K562 (cell line): ENCODE measurements around the gene TXNRD2. TPM values are rescaled to one million over a fixed set of nuclear protein-coding genes. Genes with fewer than 3 reads are reported as not detected.

Experiments
- GABPB1 ChIP-seq: sonication (generic); formaldehyde crosslinking; IDR thresholded peaks from 2 replicates; pipeline ENCODE4 v1.8.0; 2022; ENCODE audit warnings: mild to moderate bottlenecking, missing genetic modification reagents
- MAFF ChIP-seq: IDR thresholded peaks from 2 replicates; pipeline ENCODE4 v1.6.1; 2012; ENCODE audit warnings: low read length, improper control_type of control experiment
- PRMT5 ChIP-seq: sonication (generic); formaldehyde crosslinking; IDR thresholded peaks from 2 replicates; pipeline ENCODE4 v1.5.0; 2020; ENCODE audit warnings: missing genetic modification reagents
- ZNF41 ChIP-seq: fragments of 250-450 bp; sonication (Bioruptor Pico); conservative IDR thresholded peaks from 2 replicates; pipeline ENCODE4 v1.4.0; 2020; ENCODE audit warnings: mild to moderate bottlenecking
- polyA plus RNA-seq, 8 experiments: library from polyadenylated mRNA; depleted of rRNA in 4 of 8; stranded (reverse) in 5 of 8; unstranded in 3 of 8; fragments of >200 nt; fragmentation: Nextera tagmentation in 2 of 8; fragmentation: Illumina TruSeq in 1 of 8; extraction: Ambion mirVana in 2 of 8; extraction: Trizol in 1 of 8; gene quantifications; 2 replicates each; pipeline versions ENCODE4 v1.2.1 to v1.2.3, GENCODE V29; 2011 to 2014; ENCODE audit warnings: inconsistent platforms in 1 of 8, missing spikeins in 1 of 8
- total RNA-seq, 7 experiments: library from RNA; depleted of rRNA in 6 of 7; stranded (reverse); fragments of >200 nt in 6 of 7; fragmentation: Illumina TruSeq in 2 of 7; extraction: Trizol in 2 of 7; gene quantifications; 2 replicates each; pipeline versions ENCODE4 v1.2.1 to v1.2.3, GENCODE V29; 2011 to 2021; ENCODE audit warnings: low replicate concordance in 1 of 7
- TF ChIP-seq, protein P1 (sequence below), 2 experiments: fragments of 200-800 bp in 1 of 2; sonication (Bioruptor generic) in 1 of 2; sonication (generic) in 1 of 2; formaldehyde crosslinking in 1 of 2; IDR thresholded peaks in 1 of 2; conservative IDR thresholded peaks in 1 of 2; 2 replicates each; pipeline versions ENCODE4 v1.5.0 to v1.6.1; 2016 to 2020; ENCODE audit warnings: missing compliant biosample characterization in 1 of 2, missing genetic modification characterization in 1 of 2, missing genetic modification reagents in 1 of 2
- TF ChIP-seq, protein P2 (sequence below): fragments of 250-450 bp; sonication (Bioruptor Pico); IDR thresholded peaks from 2 replicates; pipeline ENCODE4 v1.8.0; 2022; ENCODE audit warnings: inconsistent platforms

The TXNRD2 gene
- total and polyA plus RNA-seq, 9 of the 15 experiments (the other 6 are each of a cell fraction or from before 2014, with no cell fraction given): 3.3 to 80.2 (median 49.4) TPM

DNA sequence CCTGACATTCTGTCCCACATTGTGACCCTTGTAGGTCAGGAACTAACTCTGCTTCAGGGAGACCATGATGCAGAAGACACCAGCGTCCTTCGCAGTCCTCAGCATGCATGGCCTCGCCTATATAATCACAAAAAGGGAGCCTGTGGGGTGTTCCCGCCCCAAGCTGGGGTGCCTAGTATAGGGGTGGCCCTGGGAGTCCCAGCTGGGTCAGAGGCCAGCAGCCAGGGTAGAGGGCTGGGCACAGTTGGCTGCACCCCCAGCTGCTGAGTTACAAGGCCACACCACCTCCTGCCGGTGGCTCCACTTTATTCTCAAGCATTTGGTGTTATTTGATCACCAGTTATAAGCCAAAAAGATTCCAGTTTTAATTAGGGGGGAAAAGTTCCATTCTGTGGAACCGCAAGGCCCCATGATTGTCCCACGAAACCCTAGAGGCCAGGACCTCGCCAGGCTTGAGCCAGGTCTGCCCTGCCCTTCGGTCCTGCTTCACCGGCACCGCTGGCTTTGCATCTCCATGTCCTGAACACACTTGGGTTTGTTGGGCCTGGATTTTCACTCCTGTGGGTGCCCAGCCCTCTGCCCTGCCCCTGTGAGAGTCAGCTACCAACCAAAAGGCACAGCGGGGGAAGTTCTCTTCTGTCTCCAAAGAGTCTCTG lies 72.0 kb downstream of the TXNRD2 start (continued):
- no peak for TF ChIP-seq GABPB1 (CRISPR knock-in tag)
- TF ChIP-seq, protein P1, sequence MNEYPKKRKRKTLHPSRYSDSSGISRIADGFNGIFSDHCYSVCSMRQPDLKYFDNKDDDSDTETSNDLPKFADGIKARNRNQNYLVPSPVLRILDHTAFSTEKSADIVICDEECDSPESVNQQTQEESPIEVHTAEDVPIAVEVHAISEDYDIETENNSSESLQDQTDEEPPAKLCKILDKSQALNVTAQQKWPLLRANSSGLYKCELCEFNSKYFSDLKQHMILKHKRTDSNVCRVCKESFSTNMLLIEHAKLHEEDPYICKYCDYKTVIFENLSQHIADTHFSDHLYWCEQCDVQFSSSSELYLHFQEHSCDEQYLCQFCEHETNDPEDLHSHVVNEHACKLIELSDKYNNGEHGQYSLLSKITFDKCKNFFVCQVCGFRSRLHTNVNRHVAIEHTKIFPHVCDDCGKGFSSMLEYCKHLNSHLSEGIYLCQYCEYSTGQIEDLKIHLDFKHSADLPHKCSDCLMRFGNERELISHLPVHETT (CRISPR knock-in tag; conservative IDR thresholded peaks at IDR 0.05 in 1 of 2, IDR thresholded peaks at IDR 0.05 in 1 of 2): no peak
- TF ChIP-seq PRMT5 (CRISPR knock-in tag): 0 out of 2 replicates have a peak, but pooled peaks have one; percentile 36
- TF ChIP-seq ZNF41: no peak
- TF ChIP-seq, protein P2, sequence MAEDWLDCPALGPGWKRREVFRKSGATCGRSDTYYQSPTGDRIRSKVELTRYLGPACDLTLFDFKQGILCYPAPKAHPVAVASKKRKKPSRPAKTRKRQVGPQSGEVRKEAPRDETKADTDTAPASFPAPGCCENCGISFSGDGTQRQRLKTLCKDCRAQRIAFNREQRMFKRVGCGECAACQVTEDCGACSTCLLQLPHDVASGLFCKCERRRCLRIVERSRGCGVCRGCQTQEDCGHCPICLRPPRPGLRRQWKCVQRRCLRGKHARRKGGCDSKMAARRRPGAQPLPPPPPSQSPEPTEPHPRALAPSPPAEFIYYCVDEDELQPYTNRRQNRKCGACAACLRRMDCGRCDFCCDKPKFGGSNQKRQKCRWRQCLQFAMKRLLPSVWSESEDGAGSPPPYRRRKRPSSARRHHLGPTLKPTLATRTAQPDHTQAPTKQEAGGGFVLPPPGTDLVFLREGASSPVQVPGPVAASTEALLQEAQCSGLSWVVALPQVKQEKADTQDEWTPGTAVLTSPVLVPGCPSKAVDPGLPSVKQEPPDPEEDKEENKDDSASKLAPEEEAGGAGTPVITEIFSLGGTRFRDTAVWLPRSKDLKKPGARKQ (CRISPR knock-in tag): no peak
- no peak for TF ChIP-seq MAFF
